Measurements from ENCODE around the gene KRT86.
"Not testable (repeated sequence)": the region's sequence is repeated elsewhere in the genome, so short reads cannot be mapped to it uniquely, and the experiment has no call there.

KRT86 gene

DNA sequence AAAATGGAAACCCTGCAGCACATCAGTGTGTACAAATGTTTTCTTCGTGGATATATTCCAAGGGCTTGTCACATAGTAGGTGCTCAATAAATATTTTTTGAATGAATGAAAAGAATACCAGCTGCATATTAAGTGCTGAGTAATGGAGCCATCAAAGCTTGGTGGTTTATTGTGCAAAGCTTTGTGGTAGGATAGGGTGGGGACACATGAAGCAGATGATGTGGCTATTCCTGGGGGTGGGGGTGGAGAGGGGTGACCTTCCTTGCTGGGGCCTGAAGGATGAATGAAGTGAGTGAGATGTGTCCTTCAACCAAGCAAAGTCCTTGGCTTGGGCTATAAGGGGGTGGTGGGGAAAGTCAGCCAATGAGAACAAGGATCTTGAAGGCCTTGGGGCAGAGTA is 21.2 kb downstream of the KRT86 start:
- no peak for DNase-seq

DNA sequence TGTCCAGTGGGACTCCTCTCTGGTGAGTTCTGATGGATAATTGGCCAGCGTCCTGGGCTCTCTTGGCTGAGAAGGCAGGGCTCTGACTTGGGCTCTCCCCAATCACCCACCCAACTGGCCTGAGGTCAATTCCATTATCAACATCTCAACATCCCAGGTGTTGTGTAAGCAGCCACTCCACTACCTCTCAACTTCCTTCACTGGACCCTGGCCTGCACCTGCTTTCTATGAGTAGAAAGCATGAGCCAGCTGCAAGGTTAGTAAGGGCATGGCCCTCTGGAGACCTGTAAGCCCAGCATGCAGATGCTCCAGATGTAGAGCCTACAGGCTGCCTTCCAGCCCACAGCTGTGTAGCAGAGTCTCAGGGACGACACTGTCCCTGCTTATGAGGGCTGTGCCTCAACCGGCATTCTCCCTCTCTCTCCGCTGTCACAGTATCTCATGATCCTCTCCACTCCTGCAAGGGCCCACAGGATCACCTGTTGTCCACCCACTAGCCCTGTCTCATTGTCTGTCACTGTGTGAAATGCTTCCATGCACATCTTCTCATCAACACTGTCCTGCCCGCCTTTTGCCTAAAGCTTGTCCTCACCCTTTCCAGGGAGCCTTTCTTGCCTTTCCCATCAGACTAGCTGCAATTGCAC is 22.2 kb downstream of the KRT86 start:
- DNase-seq = no peak

DNA sequence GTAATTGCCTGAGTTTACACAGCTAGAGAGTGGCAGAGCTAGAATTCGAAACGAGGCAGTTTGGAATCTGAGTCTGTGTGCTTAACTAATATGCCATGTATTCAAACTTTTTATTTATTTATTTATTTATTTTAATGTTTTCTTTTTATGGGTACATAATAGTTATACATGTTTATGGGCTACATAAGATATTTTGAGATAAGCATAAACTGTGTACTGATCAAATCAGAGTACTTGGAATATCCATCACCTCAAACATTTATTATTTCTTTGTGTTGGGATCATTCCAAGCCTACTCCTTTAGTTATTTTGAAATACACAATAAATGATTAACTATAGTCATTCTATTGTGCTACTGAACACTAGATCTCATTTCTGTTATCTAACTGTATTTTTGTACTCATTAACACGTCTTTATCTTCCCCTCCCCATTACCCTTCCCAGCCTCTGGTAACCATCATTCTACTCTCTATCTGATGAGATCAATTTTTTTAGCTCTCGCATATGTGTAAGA is 24.3 kb downstream of the KRT86 start:
- DNase-seq = no peak

DNA sequence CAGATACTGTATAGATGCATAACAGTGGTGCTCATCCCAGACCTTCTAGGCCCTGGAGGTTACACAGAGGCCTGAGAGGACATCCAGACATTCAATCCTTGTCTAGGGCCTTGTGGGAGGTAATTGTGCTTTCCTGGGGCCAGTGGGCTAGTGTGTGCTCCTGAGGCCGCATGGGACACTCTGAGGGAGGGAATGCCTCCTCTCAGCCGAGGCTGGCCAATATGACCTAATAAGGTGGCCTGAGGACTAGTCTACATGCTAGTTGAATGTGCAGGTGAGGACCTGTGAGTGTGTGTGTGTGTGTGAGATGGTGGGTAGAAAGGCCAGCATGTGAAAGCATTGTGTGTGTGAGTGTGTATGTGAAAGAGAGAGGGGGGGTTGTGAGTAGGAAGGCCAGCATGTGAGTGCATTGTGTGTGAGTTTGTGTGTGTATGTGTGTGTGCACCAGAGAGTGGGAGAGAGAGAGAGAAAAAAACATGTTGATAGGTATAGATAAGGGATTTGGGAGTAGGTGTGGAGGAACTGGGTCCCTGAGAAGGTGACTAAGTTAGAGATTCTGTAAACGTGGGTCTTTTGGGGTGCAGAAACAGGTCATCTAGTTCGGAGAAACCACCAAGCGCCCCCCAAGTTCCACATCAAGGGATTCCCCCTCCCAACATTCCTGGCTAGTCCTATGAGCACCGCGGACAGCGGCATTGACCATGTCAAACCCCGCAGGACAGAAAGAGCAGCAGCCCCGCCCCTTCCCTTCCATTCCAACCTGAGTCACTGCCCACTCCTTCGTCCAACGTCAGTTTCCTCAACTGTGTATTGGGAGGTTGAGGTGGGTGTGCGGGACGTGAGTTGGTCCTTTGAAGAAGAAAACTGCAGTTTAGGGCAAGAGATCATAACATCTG is 26.6 kb downstream of the KRT86 start:
- no peak for DNase-seq

DNA sequence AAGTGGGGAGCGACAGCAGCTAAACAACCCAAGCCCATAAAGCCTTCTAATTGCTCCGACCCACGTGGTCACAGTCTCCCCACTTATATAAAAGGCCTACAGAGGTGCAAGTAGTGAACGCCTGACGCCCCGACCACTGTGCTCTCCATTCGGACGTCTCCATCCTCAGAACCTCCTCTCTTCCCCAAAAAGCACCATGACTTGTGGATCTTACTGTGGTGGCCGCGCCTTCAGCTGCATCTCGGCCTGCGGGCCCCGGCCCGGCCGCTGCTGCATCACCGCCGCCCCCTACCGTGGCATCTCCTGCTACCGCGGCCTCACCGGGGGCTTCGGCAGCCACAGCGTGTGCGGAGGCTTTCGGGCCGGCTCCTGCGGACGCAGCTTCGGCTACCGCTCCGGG is 27.3 kb downstream of the KRT86 start:
- DNase-seq = not testable (repeated sequence)

DNA sequence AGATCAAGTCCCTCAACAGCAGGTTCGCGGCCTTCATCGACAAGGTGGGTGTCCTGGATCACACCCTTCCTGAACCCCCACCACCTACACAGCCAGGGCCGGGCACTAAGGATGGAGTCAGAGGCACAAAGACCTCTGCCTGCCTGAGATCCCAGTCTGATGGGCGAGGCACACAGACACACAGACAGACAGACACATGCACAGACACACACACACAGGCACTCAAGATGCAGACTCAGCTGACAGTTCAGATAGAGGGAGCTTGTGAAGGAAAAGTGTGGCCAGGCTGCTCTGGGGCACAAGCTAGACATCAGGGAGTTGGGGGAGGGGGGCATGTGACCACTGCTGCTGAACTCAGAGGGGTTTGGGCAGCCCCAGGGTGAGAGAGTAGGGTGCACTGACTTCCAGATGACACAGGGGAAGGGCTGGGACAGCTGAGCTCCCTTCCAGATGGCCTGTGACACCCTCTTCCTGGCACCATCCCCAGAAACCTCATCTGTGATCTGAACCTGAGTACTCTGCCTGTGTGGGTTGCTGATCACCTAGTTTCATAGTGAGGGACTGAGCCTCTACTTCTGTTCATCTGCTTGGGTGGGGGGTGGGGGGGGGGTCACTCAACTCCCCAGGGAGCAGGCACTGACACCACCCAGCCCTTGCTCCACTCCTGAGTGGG is 27.9 kb downstream of the KRT86 start:
- not testable (repeated sequence) for DNase-seq

DNA sequence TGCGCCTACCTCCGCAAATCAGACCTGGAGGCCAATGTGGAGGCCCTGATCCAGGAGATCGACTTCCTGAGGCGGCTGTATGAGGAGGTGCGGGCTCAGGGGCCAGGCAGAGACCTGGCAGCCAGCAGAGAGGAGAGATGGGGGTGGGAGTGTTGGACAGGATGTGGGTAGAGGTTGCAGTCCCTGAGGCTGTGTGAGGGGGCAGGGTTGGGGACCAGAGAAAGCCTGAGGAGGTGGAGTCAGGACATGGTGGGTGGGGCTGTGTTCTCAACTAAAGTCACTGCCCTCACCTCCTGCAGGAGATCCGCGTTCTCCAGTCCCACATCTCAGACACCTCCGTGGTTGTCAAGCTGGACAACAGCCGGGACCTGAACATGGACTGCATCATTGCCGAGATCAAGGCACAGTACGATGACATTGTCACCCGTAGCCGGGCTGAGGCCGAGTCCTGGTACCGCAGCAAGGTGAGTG is 30.5 kb downstream of the KRT86 start:
- DNase-seq = not testable (repeated sequence)

DNA sequence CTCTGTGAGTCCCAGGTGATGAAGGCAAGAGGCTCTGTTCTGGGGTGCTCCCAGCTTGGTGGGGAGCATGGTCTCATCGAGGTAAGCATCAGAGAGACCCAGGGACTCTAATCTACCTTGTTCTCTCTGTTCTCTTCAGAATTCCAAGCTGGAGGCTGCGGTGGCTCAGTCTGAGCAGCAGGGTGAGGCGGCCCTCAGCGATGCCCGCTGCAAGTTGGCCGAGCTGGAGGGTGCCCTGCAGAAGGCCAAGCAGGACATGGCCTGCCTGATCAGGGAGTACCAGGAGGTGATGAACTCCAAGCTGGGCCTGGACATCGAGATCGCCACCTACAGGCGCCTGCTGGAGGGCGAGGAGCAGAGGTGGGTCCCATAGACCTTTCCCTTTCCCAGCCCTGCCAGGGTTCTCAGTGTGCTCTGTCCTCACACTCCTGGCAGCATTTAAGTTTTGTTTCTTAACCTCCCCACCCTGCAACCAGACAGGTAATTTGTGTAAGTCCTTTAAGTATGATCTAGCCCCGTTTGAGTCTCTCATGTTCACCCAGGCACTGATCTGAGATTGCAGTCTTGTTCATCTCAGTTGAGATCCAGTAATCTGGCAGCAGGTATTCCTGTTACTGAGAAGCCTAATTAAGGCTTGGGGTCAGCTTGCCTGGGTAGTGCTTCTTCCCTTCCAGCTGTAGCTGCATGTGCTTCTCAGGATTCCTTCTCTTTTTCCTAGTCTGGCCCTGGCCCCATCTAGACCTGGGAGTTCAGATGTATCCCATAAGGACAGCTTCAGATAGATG is 31.7 kb downstream of the KRT86 start:
- no peak for DNase-seq

DNA sequence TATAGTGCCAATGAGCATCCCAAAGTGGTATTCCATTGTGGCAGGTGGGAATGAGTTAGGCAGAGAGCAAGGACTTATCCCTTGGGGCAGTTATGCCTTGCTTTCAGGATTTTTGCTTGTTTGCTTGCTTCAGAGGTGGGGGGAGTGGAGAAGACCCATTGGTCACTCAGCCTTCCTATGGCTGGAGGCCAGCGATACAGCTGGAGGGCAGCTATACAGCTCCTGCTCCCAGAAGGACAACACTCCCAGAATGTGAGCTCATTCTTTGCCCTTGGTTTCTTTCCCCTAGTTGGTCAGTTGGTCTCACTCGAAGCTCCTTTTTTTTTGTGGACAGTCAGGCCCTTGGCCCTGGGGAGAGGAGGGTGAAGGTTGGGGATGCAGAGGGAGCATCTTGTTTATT is 32.3 kb downstream of the KRT86 start:
- DNase-seq = no peak

DNA sequence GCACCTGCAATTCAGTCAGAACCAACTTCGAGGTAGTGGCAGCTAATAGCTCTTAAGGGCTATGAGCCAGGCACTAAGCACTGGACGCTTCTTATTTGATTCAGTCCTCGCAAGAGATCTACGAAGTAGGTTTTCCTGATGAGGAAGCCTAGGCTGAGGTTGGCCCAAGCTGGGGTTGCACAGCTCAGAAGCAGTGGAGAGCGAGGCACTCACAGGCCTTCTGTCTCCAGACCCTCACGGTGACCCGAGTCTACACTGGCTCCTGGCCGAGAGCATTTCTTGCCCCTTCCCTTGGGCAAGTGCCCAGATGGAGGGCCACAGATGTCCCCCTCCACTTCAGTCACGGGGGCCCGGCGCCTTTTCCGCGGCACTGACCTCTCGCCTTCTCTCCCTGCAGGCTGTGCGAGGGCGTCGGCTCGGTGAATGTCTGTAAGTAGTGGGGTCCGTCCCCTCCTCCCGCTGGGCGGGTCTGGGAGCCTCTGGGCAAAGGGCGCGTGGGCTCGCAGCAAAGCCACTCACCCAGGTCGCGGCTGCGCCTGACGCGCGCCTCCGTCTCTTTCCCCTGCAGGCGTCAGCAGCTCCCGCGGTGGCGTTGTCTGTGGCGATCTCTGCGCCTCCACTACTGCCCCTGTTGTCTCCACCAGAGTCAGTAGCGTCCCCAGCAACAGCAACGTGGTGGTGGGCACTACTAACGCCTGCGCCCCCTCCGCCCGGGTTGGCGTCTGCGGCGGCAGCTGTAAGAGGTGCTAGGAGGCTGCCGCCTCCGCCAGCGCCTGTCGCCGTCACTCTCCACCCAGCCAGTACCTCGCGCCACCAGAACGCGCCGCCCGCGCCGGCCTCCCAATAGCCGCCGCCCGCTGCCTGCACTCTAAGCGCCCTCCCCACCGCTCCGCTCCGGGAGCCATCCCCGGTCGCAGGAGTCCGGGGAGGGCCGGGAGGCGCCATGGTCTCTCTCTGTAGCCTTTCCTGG is 33.7 kb downstream of the KRT86 start:
- peak; percentile 75 for DNase-seq

DNA sequence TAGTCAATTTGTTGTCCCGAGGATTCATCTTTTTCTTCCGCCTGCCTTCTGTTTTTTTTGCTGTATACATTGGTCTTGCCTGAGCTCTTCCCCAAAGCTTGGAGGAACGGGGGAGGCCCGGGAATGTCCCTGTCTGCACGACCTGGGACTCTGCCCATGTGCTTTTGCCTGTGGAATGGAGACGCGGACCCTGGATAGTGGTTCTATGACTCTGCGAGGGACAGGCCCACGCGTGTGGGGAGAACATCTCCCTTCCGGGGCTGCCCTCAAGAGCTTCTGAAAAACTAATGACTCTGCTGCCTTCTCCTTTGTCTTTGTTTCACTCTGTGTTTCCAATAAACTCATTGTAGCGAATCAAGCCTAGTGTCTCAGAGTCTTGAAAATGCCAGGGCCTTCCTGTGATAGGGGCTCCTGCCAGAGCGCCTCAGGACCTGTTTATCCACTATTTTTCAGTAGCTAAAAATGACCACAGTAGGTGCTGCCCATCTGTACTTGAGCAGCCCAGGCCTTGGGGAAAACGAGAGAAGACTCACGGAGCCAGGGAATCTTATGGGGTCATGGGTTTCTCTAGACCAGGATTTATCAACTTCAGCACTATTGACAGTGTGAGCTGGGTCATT is 34.5 kb downstream of the KRT86 start:
- DNase-seq = no peak

DNA sequence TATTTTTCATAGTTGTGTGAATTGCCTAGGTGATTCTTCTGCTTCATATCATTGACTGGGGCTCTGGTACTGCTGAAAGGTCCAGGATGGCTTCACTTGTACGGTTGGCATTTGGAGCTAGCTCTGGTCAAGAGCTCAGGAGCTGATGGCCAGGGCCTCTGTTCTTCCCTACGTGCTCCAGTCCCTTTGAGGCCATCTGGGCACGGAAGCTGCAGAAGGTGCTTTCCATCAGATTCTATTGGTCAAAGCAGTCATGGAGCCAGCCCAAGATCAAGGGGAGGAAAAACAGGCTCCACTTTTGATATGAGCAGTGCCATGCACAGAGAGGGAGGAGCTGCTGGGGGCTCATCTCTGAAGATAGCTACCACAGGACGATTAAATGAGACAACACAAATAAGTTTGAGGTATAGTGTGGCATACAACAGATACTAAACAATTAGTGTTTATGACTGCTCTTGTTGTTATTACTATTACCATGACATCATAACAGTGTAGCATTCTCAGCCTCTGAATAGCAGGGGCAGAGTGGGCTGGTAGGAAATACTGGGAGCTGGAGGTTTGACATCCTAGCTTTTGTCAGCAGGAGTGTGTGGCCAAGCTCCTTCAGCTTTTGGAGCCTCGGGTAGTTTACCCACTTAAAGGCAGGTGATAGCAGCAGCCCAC is 36.3 kb downstream of the KRT86 start:
- DNase-seq = no peak

DNA sequence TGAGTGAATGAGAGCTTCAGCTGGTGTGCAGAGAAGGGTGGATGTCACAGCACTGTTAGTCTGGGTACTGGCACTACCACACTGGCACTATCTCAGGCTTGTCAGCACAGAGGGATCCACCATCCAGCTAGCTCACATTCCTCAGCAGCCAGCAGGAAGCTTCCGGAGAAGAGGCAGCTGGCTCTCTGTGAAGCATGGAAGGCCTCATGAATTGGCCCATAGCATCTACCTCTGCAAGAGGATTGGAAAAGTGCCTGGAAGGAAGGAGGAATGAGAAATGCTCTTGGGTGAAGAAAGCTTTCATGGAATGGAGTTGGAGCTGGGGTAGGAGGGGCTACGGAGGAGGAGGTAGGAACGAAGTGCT is 36.8 kb downstream of the KRT86 start:
- DNase-seq = no peak

DNA sequence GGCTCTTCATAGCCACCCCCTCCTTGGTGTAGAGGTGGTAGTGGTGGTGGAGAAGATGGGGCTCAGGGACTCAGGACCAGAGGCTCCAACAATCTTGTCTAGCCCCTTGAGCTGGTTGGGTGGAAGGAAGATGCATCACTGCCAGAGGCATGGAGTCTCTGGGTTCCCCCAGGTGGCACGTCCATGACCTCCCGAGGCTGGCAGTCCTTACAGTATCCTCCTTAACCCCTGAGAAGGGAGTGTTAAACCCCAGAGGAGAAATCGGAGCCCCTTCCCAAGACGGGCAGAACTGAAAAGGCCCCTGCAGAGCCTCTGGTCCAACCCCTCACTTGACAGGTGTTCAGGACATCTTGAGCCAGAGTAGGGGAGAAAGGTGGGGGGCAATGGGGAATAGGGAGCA is 37.6 kb downstream of the KRT86 start:
- DNase-seq = no peak

DNA sequence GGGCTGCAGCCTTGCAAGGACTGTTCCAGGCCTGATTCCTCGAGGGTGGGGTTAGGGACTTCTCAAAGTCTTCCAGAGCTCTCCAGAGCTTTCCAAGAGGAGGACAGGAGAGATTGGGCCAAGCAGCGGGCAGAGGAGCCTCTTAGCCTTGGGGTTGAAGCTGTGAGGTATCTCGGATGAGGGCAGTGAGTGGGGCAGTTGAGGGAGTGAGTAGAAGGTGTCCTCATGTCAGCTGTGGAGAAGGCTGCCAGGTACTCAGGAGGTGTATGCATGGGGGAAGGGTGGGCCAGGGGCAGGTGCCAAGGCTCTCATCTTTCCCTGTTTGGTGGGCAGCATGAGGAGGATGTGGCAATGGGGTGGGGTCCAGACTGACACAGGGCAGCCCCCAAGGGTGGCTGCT is 39.0 kb downstream of the KRT86 start:
- no peak for DNase-seq

DNA sequence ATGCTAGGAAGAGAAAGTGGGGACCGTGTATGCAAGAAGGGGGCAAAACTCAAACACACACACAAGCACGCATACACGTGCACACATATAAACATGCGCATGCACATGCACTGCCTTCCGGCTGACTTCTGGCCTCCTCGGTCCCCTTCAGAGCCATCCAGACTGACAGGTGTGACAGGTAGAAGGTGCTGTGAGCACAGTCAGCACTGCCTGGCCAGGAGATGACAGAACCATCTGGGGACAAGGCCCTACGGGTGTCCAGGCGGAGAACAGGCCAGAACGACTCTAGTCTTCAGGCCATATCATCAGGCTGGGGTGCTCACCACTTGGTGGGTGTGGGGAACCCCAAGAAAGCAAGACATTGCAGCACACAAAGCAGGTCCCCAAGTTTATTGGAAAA is 39.5 kb downstream of the KRT86 start:
- DNase-seq = no peak

DNA sequence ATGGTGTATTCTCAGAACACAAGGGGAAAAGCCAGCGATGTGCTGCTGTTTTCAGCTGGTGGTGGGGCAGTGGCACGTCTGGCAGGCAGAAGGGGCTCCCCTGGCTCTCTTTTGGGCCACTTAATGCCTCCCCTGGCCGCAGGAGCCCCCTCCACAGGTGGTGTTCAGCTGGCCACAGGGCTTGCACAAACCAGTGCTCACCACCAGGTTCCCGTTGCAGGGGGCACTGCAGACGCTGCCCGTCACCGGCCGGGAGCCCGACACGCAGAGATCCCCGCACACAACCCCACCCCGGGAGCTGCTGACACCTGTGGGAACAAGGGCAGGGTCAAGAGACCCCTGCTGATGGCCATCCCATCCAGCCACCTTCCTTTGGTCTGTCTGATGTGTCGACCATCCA is 40.1 kb downstream of the KRT86 start:
- no peak for DNase-seq

DNA sequence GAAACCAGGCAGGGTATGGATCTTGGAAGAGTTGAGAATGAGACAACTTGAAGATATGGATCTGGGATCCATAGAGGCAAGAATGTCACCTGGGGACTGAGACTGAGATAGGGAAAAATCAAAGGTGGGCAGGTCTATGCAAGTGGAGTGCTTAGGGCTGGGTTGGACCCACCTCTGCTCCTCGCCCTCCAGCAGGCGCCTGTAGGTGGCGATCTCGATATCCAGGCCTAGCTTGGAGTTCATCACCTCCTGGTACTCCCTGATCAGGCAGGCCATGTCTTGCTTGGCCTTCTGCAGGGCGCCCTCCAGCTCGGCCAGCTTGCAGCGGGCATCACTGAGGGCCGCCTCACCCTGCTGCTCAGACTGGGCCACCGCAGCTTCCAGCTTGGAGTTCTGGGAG is 41.3 kb downstream of the KRT86 start:
- not testable (repeated sequence) for DNase-seq

DNA sequence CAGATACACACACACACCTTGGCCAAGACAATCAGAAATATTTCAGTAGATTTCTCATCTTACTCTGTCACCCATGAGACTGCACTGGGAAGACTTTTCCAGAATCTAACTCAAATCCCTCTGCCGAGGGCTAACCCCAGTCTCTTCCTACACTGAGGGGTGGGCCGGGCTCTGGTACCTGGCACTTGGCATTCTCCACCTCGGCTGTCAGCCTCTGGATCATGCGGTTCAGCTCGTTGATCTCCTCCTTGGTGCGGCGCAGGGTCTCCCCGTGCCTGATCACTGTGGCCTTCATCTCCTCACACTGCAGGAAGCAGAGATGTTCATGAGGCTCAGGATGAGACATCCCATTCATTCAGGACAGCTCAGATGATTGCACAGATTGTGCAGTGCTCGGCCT is 41.8 kb downstream of the KRT86 start:
- DNase-seq = no peak

DNA sequence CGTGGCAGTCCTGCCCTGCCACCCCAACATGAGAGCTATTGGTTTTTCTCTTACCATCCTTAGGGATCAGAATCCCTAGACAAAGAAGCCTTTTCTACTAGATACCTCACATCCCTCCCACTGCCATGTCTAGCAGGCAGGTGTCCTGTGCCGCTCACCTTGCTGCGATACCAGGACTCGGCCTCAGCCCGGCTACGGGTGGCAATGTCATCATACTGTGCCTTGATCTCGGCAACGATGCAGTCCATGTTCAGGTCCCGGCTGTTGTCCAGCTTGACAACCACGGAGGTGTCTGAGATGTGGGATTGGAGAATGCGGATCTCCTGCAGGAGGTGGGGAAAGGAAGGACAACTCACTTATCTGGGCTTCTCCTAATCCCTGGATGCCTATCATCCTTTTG is 42.3 kb downstream of the KRT86 start:
- DNase-seq = no peak

All from NCI-H510A treated with DMSO at 0.1 percent for 48 hours (cell line).